Middle frontal gyrus (tissue), 1 donor: ENCODE measurements around the gene NAV3.

Experiments used
- DNase-seq: peaks from one replicate; pipeline ENCODE4 v3.0.0-alpha.2; 2015; ENCODE audit warnings: low spot score; ENCODE audit errors: extremely low spot score

Gene NAV3

GRCh38 chr12:77980782-77981181 lies 150.1 kb downstream of the NAV3 start:
- no peak for DNase-seq

- no peak for DNase-seq
These were observed 153.2 kb downstream of the NAV3 start for GRCh38 chr12:77983859-77984258.

- DNase-seq = no peak
These were observed 162.1 kb downstream of the NAV3 start for GRCh38 chr12:77992760-77993159.

GRCh38 chr12:77993658-77994057 lies 163.0 kb downstream of the NAV3 start:
- DNase-seq = no peak

GRCh38 chr12:77995436-77996167 lies 164.9 kb downstream of the NAV3 start:
- DNase-seq = no peak

GRCh38 chr12:77996670-77997069 lies 166.0 kb downstream of the NAV3 start:
- no peak for DNase-seq

GRCh38 chr12:77998236-77998786 lies 167.6 kb downstream of the NAV3 start:
- DNase-seq = no peak

- DNase-seq = no peak
These were observed 168.5 kb downstream of the NAV3 start for GRCh38 chr12:77999074-77999715.

GRCh38 chr12:78002878-78003277 lies 172.2 kb downstream of the NAV3 start:
- no peak for DNase-seq

GRCh38 chr12:78004249-78005093 lies 173.8 kb downstream of the NAV3 start:
- DNase-seq = no peak

- DNase-seq = no peak
These were observed 174.4 kb downstream of the NAV3 start for GRCh38 chr12:78005094-78005492.

- no peak for DNase-seq
These were observed 176.5 kb downstream of the NAV3 start for GRCh38 chr12:78007173-78007572.

- DNase-seq = no peak
These were observed 178.3 kb downstream of the NAV3 start for GRCh38 chr12:78009031-78009430.

GRCh38 chr12:78018171-78018910 lies 187.6 kb downstream of the NAV3 start:
- no peak for DNase-seq

- DNase-seq = no peak
These were observed 188.2 kb downstream of the NAV3 start for GRCh38 chr12:78018939-78019338.

GRCh38 chr12:78028426-78028825 lies 197.7 kb downstream of the NAV3 start:
- DNase-seq = no peak

- no peak for DNase-seq
These were observed 203.3 kb downstream of the NAV3 start for GRCh38 chr12:78034025-78034424.

GRCh38 chr12:78035901-78036606 lies 205.4 kb downstream of the NAV3 start:
- DNase-seq = peak; percentile 32

- no peak for DNase-seq
These were observed 206.2 kb downstream of the NAV3 start for GRCh38 chr12:78036874-78037273.

- DNase-seq = no peak
These were observed 207.0 kb downstream of the NAV3 start for GRCh38 chr12:78037707-78038106.

- DNase-seq = no peak
These were observed 207.8 kb downstream of the NAV3 start for GRCh38 chr12:78038541-78038940.
